HepG2 (cell line): ENCODE data around the gene OR1I1. TPM values are rescaled to one million over a fixed set of nuclear protein-coding genes. Genes with fewer than 3 reads are reported as not detected.

Experiments used
- ATAD3A ChIP-seq: sonication (generic); formaldehyde crosslinking; IDR thresholded peaks from 2 replicates; pipeline ENCODE4 v1.4.0; 2020; ENCODE audit warnings: missing genetic modification reagents
- BRD4 ChIP-seq: sonication (generic); formaldehyde crosslinking; IDR thresholded peaks from 2 replicates; pipeline ENCODE4 v1.4.0; 2020; ENCODE audit warnings: missing genetic modification reagents
- ELF3 ChIP-seq: IDR thresholded peaks from 2 replicates; pipeline ENCODE4 v1.6.1; 2016; ENCODE audit warnings: missing genetic modification reagents, missing compliant biosample characterization
- FOXO4 ChIP-seq: sonication (generic); formaldehyde crosslinking; conservative IDR thresholded peaks from 2 replicates; pipeline ENCODE4 v1.8.1; 2023; ENCODE audit warnings: missing genetic modification reagents
- GATA4 ChIP-seq: sonication (generic); IDR thresholded peaks from 2 replicates; pipeline ENCODE4 v1.6.1; 2016; ENCODE audit warnings: antibody characterized with exemption, low read depth, borderline replicate concordance
- GATAD1 ChIP-seq: IDR thresholded peaks from 2 replicates; pipeline ENCODE4 v1.6.1; 2016; ENCODE audit warnings: missing genetic modification reagents, missing compliant biosample characterization
- KAT7 ChIP-seq: IDR thresholded peaks from 2 replicates; pipeline ENCODE4 v1.6.1; 2018; ENCODE audit warnings: borderline replicate concordance, missing compliant biosample characterization
- MBNL3 ChIP-seq: fragments of 250-450 bp; sonication (Bioruptor Pico); conservative IDR thresholded peaks from 2 replicates; pipeline ENCODE4 v1.8.0; 2022; ENCODE audit warnings: mild to moderate bottlenecking, inconsistent platforms
- MED1 ChIP-seq: sonication (generic); formaldehyde crosslinking; IDR thresholded peaks from 2 replicates; pipeline ENCODE4 v1.4.0; 2020; ENCODE audit warnings: missing genetic modification reagents
- RFXAP ChIP-seq: sonication (generic); formaldehyde crosslinking; IDR thresholded peaks from 2 replicates; pipeline ENCODE4 v1.4.0; 2020; ENCODE audit warnings: missing genetic modification reagents, borderline replicate concordance
- SNAPC4 ChIP-seq: sonication (generic); formaldehyde crosslinking; IDR thresholded peaks from 2 replicates; pipeline ENCODE4 v1.4.0; 2020; ENCODE audit warnings: mild to moderate bottlenecking, missing genetic modification reagents
- SRSF4 ChIP-seq: fragments of 200-400 bp; formaldehyde crosslinking; IDR thresholded peaks from one replicate; pipeline ENCODE4 v1.6.1; 2018; ENCODE audit warnings: mild to moderate bottlenecking, low read depth, low read length, moderate library complexity; ENCODE audit not compliant: poor library complexity, severe bottlenecking
- TIGD3 ChIP-seq: sonication (generic); formaldehyde crosslinking; IDR thresholded peaks from 2 replicates; pipeline ENCODE4 v1.5.1; 2020; ENCODE audit warnings: mild to moderate bottlenecking, missing genetic modification reagents, borderline replicate concordance
- TRIM24 ChIP-seq: sonication (generic); formaldehyde crosslinking; IDR thresholded peaks from 2 replicates; pipeline ENCODE4 v1.8.0; 2022; ENCODE audit warnings: mild to moderate bottlenecking, missing genetic modification reagents
- ZFP91 ChIP-seq: sonication (generic); formaldehyde crosslinking; IDR thresholded peaks from 2 replicates; pipeline ENCODE4 v1.9.0; 2022; ENCODE audit warnings: missing genetic modification reagents, mild to moderate bottlenecking, borderline replicate concordance
- ZNF446 ChIP-seq: sonication (generic); formaldehyde crosslinking; IDR thresholded peaks from 2 replicates; pipeline ENCODE4 v1.5.0; 2020; ENCODE audit warnings: mild to moderate bottlenecking, missing genetic modification reagents
- ZNF558 ChIP-seq: sonication (generic); formaldehyde crosslinking; IDR thresholded peaks from 2 replicates; pipeline ENCODE4 v1.9.0; 2022; ENCODE audit warnings: mild to moderate bottlenecking, missing genetic modification reagents, borderline replicate concordance
- ZNF619 ChIP-seq: sonication (generic); formaldehyde crosslinking; IDR thresholded peaks from 2 replicates; pipeline ENCODE4 v1.4.0; 2020; ENCODE audit warnings: mild to moderate bottlenecking, missing genetic modification reagents
- ZSCAN20 ChIP-seq: sonication (generic); formaldehyde crosslinking; IDR thresholded peaks from 2 replicates; pipeline ENCODE4 v1.4.0; 2020; ENCODE audit warnings: missing genetic modification reagents, mild to moderate bottlenecking, borderline replicate concordance
- ZZZ3 ChIP-seq: sonication (generic); formaldehyde crosslinking; IDR thresholded peaks from 2 replicates; pipeline ENCODE4 v1.4.0; 2020; ENCODE audit warnings: missing genetic modification reagents, mild to moderate bottlenecking, borderline replicate concordance
- polyA plus RNA-seq, 8 experiments: library from polyadenylated mRNA; depleted of rRNA in 3 of 8; stranded (reverse) in 7 of 8; unstranded in 1 of 8; fragments of >200 nt; fragmentation: Illumina TruSeq in 4 of 8; extraction: Trizol in 4 of 8; gene quantifications; 2 replicates each; pipeline versions ENCODE4 v1.2.1 to v1.2.3, GENCODE V29; 2011 to 2016; ENCODE audit warnings: low read depth in 4 of 8, missing spikeins in 1 of 8, mixed read lengths in 1 of 8; ENCODE audit not compliant: insufficient read depth in 1 of 8
- total RNA-seq, 5 experiments: library from RNA; depleted of rRNA; stranded (reverse); fragments of >200 nt; fragmentation: Illumina TruSeq; extraction: Trizol; gene quantifications; 2 replicates each; pipeline ENCODE4 v1.2.3, GENCODE V29; 2016; ENCODE audit warnings: low read depth in 1 of 5

Gene OR1I1
- total and polyA plus RNA-seq, 2 of the 13 experiments (the other 11 are each of a cell fraction or from before 2014, with no cell fraction given): not detected

GRCh38 chr19:15125232-15126067 lies 43.4 kb downstream of the OR1I1 start (continued):
- no peak for TF ChIP-seq SRSF4
- TF ChIP-seq ATAD3A (CRISPR knock-in tag): no peak
- TF ChIP-seq RFXAP: peak; percentile 95; the same call in 1 of the 2 replicates
- peak; percentile 89; the same call in 1 of the 2 replicates for TF ChIP-seq SNAPC4 (CRISPR knock-in tag)
- no peak for TF ChIP-seq FOXO4 (CRISPR knock-in tag)
- TF ChIP-seq ZFP91 (CRISPR knock-in tag): peak; percentile 98
- no peak for TF ChIP-seq ZNF446 (CRISPR knock-in tag)
- TF ChIP-seq BRD4: peak; percentile 71; the same call in 1 of the 2 replicates
- 0 out of 2 replicates have a peak, but pooled peaks have one; percentile 25 for TF ChIP-seq ZZZ3 (CRISPR knock-in tag)
- no peak for TF ChIP-seq TRIM24
- TF ChIP-seq MBNL3: no peak
- peak; percentile 87; the same call in 1 of the 2 replicates for TF ChIP-seq ZNF558
- TF ChIP-seq ZSCAN20 (CRISPR knock-in tag): 0 out of 2 replicates have a peak, but pooled peaks have one; percentile 27
- peak; percentile 44; the same call in 1 of the 2 replicates for TF ChIP-seq KAT7
- no peak for TF ChIP-seq ELF3 (CRISPR knock-in tag)
- TF ChIP-seq GATAD1 (CRISPR knock-in tag): peak; percentile 83
- peak; percentile 75 for TF ChIP-seq MED1 (CRISPR knock-in tag)
- no peak for TF ChIP-seq TIGD3 (CRISPR knock-in tag)
- TF ChIP-seq ZNF619 (CRISPR knock-in tag): peak; percentile 69; the same call in 1 of the 2 replicates
- TF ChIP-seq GATA4: no peak
